SKM-1 (cell line): ENCODE results near the gene PSMA2.
"Not testable (repeated sequence)": the region's sequence is repeated elsewhere in the genome, so short reads cannot be mapped to it uniquely, and the experiment has no call there.

Experiments
- DNase-seq: peaks from one replicate; lab custom pipeline; 2025; ENCODE audit not compliant: unreplicated experiment; lab: John Stamatoyannopoulos, UW

Gene PSMA2

GRCh38 chr7:42907316-42907715, 24.7 kb downstream of the PSMA2 start:
- DNase-seq = no peak

- no peak for DNase-seq
Observed at GRCh38 chr7:42906181-42906580, 25.8 kb downstream of the PSMA2 start.

- DNase-seq = no peak
Observed at GRCh38 chr7:42902331-42902730, 29.6 kb downstream of the PSMA2 start.

GRCh38 chr7:42900842-42901241, 31.1 kb downstream of the PSMA2 start:
- DNase-seq = no peak

- no peak for DNase-seq
Observed at GRCh38 chr7:42893346-42894240, 38.4 kb downstream of the PSMA2 start.

- DNase-seq = peak; percentile 22
Observed at GRCh38 chr7:42886893-42887505, 45.0 kb downstream of the PSMA2 start.

- peak; percentile 27 for DNase-seq
Observed at GRCh38 chr7:42886129-42886528, 45.8 kb downstream of the PSMA2 start.

GRCh38 chr7:42885183-42885582, 46.8 kb downstream of the PSMA2 start:
- DNase-seq = not testable (repeated sequence)

GRCh38 chr7:42883950-42884349, 48.0 kb downstream of the PSMA2 start:
- DNase-seq = no peak

- no peak for DNase-seq
Observed at GRCh38 chr7:42880392-42880791, 51.6 kb downstream of the PSMA2 start.

GRCh38 chr7:42878303-42878702, 53.7 kb downstream of the PSMA2 start:
- no peak for DNase-seq

GRCh38 chr7:42877862-42878261, 54.1 kb downstream of the PSMA2 start:
- peak; percentile 75 for DNase-seq

GRCh38 chr7:42876182-42877068, 55.5 kb downstream of the PSMA2 start:
- peak; percentile 50 for DNase-seq

GRCh38 chr7:42869131-42870020, 62.6 kb downstream of the PSMA2 start:
- no peak for DNase-seq

GRCh38 chr7:42868480-42868879, 63.5 kb downstream of the PSMA2 start:
- DNase-seq = no peak
